Measurements from ENCODE around the gene CAPS. TPM values are rescaled to one million over a fixed set of nuclear protein-coding genes. Genes with fewer than 3 reads are reported as not detected.
A peak's percentile ranks its signal among the peaks of the same experiment; 100 is the strongest.

The CAPS gene
- total and polyA plus RNA-seq, 7 donors, result 3.6 to 18.6 (median 8.4) TPM

DNA sequence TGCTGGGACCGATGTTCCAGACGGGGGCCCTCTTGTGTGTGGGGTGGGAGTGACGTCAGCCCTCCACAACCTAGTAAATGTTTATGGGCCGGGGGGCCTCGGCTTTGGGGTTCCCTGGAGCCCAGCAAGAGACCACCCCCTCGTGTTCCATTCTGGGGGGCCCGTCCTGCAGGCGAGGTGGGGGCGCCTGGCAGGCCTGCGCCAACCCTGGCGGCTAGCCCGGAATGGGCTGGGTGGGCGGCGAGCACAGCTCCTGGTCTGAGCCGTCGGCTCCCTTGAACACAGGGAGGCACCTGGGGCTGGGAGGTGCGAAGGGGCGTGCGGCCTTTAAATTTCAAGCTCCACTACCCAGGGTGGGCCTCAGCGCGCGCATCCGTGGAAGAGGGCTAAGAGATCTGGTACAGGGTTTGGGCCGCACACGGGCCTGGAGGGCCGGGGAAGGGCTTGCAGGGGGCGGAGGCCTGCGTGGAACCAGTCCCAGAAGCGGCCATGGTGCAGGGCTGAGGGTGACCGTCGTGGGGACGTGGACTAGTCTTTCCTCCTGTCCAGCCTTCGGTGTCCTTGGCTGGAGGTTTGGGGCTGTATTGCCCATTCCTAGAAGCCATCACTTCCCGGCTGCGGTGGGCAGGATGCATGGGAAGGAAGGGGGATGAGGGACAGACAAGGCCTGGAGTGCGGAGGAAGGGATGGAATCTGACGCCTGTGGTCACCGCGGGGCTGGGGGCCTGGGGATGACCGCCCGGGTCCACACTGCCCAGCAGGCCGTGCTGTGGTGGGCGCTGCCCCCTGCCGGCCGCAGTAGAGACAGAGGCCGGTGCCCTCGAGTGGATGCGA lies 21.9 kb upstream of the CAPS start:
- Histone ChIP-seq H3K4me3 (peak overlapping the region in 1 of 4 donors; percentile 5), H3K36me3 (peaks cover 6 to 30% (median 12%) of the 10 kb centered on the region in 4 donors), H3K9me3 (no peaks in the 10 kb centered on the region), H3K27me3 (no peaks in the 10 kb centered on the region), H3K27ac (peak overlapping the region in 2 of 4 donors; percentile 83 to 87), H3K4me1 (peaks cover 0 to 38% (median 35%) of the 10 kb centered on the region in 4 donors)
- TF ChIP-seq EP300 (IDR thresholded peaks at IDR 0.05), result no peak
- peak in 2 of 4 donors; percentile 54 to 55 for TF ChIP-seq POLR2AphosphoS5 (IDR thresholded peaks at IDR 0.05)
- TF ChIP-seq POLR2A (IDR thresholded peaks at IDR 0.05), result no peak
- TF ChIP-seq, protein P1, sequence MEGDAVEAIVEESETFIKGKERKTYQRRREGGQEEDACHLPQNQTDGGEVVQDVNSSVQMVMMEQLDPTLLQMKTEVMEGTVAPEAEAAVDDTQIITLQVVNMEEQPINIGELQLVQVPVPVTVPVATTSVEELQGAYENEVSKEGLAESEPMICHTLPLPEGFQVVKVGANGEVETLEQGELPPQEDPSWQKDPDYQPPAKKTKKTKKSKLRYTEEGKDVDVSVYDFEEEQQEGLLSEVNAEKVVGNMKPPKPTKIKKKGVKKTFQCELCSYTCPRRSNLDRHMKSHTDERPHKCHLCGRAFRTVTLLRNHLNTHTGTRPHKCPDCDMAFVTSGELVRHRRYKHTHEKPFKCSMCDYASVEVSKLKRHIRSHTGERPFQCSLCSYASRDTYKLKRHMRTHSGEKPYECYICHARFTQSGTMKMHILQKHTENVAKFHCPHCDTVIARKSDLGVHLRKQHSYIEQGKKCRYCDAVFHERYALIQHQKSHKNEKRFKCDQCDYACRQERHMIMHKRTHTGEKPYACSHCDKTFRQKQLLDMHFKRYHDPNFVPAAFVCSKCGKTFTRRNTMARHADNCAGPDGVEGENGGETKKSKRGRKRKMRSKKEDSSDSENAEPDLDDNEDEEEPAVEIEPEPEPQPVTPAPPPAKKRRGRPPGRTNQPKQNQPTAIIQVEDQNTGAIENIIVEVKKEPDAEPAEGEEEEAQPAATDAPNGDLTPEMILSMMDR (IDR thresholded peaks at IDR 0.05), result peak; percentile 81 to 93 (median 86)
- no peak for DNase-seq
- intact Hi-C loops (cut with DNase I), result loop anchor here (1.0 to 2.0 kb wide), 2 partner anchors 63 to 88 kb away; no protein-coding TSS in a partner anchor
- WGBS, 2 donors, result 3 to 15% methylated on average over 48 of the region's 48 CpGs

DNA sequence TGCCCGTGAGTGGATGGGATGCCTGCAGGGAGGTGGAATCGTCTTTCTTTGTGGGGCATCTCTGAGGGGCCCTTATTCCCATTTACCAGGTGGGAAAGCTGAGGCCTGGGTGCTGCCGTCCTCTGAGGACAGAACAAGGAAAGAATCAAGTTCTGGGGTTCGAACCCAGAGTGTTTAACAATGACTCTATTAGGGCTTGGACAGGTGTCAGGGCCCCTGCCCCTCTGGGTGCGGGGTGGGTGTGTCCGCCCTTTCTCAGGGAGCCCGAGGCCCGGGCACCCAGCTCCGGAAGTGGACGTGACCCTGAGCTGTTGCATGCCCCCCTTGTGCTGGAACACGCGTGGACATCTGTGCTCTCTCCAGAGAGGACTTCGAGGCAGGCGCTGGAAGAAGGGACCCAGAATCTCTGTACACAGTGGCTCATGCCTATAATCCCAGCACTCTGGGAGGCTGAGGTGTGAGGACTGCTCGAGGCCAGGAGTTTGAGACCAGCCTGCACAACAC lies 21.2 kb upstream of the CAPS start:
- Histone ChIP-seq H3K9me3 (no peaks in the 10 kb centered on the region), H3K27me3 (no peaks in the 10 kb centered on the region), H3K27ac (peak overlapping the region in 2 of 4 donors; percentile 83 to 87), H3K36me3 (peaks cover 6 to 30% (median 12%) of the 10 kb centered on the region in 4 donors), H3K4me1 (peaks cover 0 to 39% (median 36%) of the 10 kb centered on the region in 4 donors), H3K4me3 (no peak overlapping the region)
- DNase-seq, result no peak
- intact Hi-C loops (cut with DNase I), result loop anchor here (1.0 kb wide), 1 partner anchor 89 kb away; no protein-coding TSS in a partner anchor
- 49 to 64% methylated on average over 15 of the region's 15 CpGs for WGBS, 2 donors
- TF ChIP-seq, protein P1 (IDR thresholded peaks at IDR 0.05), result no peak
- TF ChIP-seq POLR2A (IDR thresholded peaks at IDR 0.05) (no peak), POLR2AphosphoS5 (IDR thresholded peaks at IDR 0.05) (no peak), EP300 (IDR thresholded peaks at IDR 0.05) (no peak)

DNA sequence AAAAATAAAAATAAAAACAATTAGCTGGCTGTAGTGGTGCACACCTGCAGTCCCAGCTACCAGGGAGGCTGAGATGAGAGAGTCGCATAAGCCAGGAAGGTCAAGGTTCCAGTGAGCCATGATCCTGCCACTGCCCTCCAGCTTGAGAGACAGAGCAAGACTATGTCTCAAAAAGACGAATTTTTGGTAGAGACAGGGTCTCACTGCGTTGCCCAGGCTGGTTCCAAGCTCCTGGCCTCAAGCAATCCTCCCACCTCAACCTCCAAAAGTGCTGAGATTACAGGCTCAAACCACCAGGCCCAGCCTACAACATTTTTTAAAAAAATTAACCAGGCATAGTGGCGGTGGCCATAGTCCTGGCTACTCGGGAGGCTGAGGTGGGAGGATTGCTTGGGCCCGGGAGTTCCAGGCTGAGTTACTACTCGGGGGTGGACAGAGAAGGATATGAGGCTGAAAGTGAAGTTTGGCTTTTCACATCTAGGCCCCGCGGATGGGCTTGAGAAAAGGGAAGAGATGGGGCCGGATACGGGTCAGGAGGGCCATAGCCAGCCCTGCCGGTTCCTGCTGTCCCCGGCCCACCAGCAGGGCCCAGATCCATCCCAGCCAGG lies 20.7 kb upstream of the CAPS start:
- no peak overlapping the region for H3K4me3 ChIP-seq
- intact Hi-C loops (cut with DNase I), result no loop called here

DNA sequence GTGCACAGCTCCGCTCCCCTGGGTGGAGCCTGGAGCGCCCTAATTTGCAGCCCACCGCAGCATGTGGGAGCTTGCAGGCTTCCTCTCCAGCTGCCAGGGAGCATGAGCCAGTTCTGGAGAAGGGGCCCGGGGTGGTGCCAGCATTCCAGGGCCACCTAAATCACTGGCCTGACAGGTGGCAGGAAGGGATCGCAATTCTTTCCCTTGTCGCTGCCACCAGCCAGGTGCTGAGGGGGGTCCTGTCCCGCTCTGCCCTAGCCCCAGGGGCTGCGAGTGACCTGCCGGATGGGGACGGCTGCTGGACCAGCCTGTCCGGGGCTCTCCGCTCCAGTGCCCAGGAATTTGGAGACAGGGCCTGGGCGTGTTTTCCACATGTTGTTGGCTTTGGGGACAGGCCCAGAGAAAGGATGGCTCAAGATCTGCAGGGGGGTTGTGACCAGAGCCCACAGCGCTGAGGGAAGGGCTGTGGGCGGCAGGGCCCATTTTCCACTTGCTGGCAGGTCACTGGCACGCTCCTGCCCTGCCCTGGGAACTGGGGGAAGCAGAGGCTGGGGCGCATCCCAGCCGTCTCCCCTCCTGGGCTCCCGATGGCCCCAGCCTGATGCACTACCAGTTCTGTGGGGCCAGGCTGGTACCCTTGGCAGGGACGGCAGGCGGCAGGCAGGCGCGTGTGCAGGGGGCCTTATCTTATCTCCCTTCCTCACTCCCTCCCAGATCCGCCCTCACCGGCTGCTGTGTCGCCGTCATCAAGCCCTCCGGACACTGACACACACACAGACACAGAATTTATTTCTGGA lies 19.9 kb upstream of the CAPS start:
- intact Hi-C loops (cut with DNase I), result no loop called here
- 86 to 87% methylated on average over 28 of the region's 28 CpGs for WGBS, 2 donors
- H3K4me1 ChIP-seq, result peaks cover 0 to 39% (median 35%) of the 10 kb centered on the region in 4 donors

More for the DNA sequence above, 20.7 kb upstream of the CAPS start:
- Histone ChIP-seq H3K4me1 (peaks cover 0 to 39% (median 36%) of the 10 kb centered on the region in 4 donors), H3K36me3 (peaks cover 6 to 30% (median 12%) of the 10 kb centered on the region in 4 donors), H3K27me3 (no peaks in the 10 kb centered on the region), H3K27ac (peak overlapping the region in 1 of 4 donors; percentile 16), H3K9me3 (no peaks in the 10 kb centered on the region)
- TF ChIP-seq, protein P1 (IDR thresholded peaks at IDR 0.05), result no peak
- TF ChIP-seq POLR2A (IDR thresholded peaks at IDR 0.05) (no peak), EP300 (IDR thresholded peaks at IDR 0.05) (no peak), POLR2AphosphoS5 (IDR thresholded peaks at IDR 0.05) (no peak)
- WGBS, 2 donors, result 81 to 84% methylated on average over 13 of the region's 13 CpGs
- no peak for DNase-seq

More for the DNA sequence above, 19.9 kb upstream of the CAPS start:
- peak overlapping the region in 1 of 4 donors; percentile 16 for H3K27ac ChIP-seq
- no peak for TF ChIP-seq POLR2AphosphoS5 (IDR thresholded peaks at IDR 0.05)
- H3K4me3 ChIP-seq, result no peak overlapping the region
- no peaks in the 10 kb centered on the region for H3K27me3 ChIP-seq
- DNase-seq, result no peak
- H3K36me3 ChIP-seq, result peaks cover 6 to 30% (median 12%) of the 10 kb centered on the region in 4 donors
- no peaks in the 10 kb centered on the region for H3K9me3 ChIP-seq
